ENCODE measurements around the gene MCM10. TPM values are rescaled to one million over a fixed set of nuclear protein-coding genes. Genes with fewer than 3 reads are reported as not detected.

MCM10 gene
- total RNA-seq, 1 experiment from 2014 or later = 43.1 TPM

DNA sequence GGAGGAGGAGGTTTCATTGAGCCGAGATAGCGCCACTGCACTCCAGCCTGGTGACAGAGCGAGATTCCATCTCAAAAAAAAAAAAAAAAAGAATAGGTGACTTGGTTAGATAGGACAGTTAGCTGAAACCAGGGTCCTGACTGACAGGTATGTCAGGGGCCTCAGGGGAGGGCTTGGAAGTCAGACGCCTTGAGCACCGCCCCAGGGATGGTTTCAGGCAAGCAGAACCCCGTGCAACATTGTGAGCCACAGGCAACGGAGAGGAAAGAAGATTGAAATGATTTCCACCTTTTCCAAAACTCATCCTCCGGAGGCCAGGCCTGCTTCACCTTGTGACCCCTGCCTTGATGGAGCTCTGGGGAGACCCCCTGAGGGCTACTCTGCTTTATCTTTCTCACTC, 64.2 kb downstream of the MCM10 start:
- H3K4me1 ChIP-seq (ENCODE audit: control insufficient read depth in 1 of 2, insufficient read depth in 2 of 2, low read length in 2 of 2) = no peaks in the 10 kb centered on the region
- H3K9me2 ChIP-seq (ENCODE audit: insufficient read depth) = no peaks in the 10 kb centered on the region
- DNase-seq (ENCODE audit: low read depth, low spot score) (no peak), ATAC-seq (no peak)
- TF ChIP-seq, protein P1, sequence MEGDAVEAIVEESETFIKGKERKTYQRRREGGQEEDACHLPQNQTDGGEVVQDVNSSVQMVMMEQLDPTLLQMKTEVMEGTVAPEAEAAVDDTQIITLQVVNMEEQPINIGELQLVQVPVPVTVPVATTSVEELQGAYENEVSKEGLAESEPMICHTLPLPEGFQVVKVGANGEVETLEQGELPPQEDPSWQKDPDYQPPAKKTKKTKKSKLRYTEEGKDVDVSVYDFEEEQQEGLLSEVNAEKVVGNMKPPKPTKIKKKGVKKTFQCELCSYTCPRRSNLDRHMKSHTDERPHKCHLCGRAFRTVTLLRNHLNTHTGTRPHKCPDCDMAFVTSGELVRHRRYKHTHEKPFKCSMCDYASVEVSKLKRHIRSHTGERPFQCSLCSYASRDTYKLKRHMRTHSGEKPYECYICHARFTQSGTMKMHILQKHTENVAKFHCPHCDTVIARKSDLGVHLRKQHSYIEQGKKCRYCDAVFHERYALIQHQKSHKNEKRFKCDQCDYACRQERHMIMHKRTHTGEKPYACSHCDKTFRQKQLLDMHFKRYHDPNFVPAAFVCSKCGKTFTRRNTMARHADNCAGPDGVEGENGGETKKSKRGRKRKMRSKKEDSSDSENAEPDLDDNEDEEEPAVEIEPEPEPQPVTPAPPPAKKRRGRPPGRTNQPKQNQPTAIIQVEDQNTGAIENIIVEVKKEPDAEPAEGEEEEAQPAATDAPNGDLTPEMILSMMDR (IDR thresholded peaks at IDR 0.05 in 2 of 3, conservative IDR thresholded peaks at IDR 0.05 in 1 of 3; ENCODE audit: borderline replicate concordance in 1 of 3, insufficient read depth in 1 of 3, low read depth in 2 of 3, low read length in 2 of 3) = no peak
- TF ChIP-seq ZFX (IDR thresholded peaks at IDR 0.05) (no peak), EZH2 (IDR thresholded peaks at IDR 0.05) (no peak), POLR2AphosphoS5 (IDR thresholded peaks at IDR 0.05; ENCODE audit: low read depth, low read length) (no peak), CBX3 (IDR thresholded peaks at IDR 0.05; ENCODE audit: low read depth) (no peak), ELF1 (IDR thresholded peaks at IDR 0.05; ENCODE audit: borderline replicate concordance, low read depth) (no peak), SIN3A (IDR thresholded peaks at IDR 0.05; ENCODE audit: low read depth) (no peak), SP1 (IDR thresholded peaks at IDR 0.05; ENCODE audit: low read depth) (no peak), EZH2phosphoT487 (IDR thresholded peaks at IDR 0.05; ENCODE audit: borderline replicate concordance) (no peak), YY1 (IDR thresholded peaks at IDR 0.05; ENCODE audit: extremely low read depth, insufficient replicate concordance, low read depth, low read length) (no peak), ZNF274 (IDR thresholded peaks at IDR 0.05; ENCODE audit: low read depth, low read length) (no peak), TCF7L2 (IDR thresholded peaks at IDR 0.05; ENCODE audit: borderline replicate concordance, extremely low read depth, insufficient read depth, insufficient read length) (no peak), SRF (IDR thresholded peaks at IDR 0.05; ENCODE audit: low read depth) (no peak), RAD21 (IDR thresholded peaks at IDR 0.05; ENCODE audit: low read depth) (no peak), EGR1 (IDR thresholded peaks at IDR 0.05; ENCODE audit: low read depth) (no peak), JUND (IDR thresholded peaks at IDR 0.05) (no peak)
- TF ChIP-seq, protein P2, sequence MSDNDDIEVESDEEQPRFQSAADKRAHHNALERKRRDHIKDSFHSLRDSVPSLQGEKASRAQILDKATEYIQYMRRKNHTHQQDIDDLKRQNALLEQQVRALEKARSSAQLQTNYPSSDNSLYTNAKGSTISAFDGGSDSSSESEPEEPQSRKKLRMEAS (IDR thresholded peaks at IDR 0.05) = no peak
- TF ChIP-seq, protein P3, sequence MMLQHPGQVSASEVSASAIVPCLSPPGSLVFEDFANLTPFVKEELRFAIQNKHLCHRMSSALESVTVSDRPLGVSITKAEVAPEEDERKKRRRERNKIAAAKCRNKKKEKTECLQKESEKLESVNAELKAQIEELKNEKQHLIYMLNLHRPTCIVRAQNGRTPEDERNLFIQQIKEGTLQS (IDR thresholded peaks at IDR 0.05) = no peak
- no peaks in the 10 kb centered on the region for H3K79me2 ChIP-seq (ENCODE audit: insufficient read depth, low read length)
- no peak overlapping the region for H3K4me2 ChIP-seq (ENCODE audit: low read length)
- intact Hi-C loops (cut with micrococcal nuclease) = no loop called here
- no peaks in the 10 kb centered on the region for H3K27me3 ChIP-seq (ENCODE audit: insufficient read depth, low read length)
- CTCF ChIA-PET = no interaction called here
- no peaks in the 10 kb centered on the region for H3K36me3 ChIP-seq (ENCODE audit: control insufficient read depth in 1 of 2, insufficient read depth in 2 of 2, low read length in 2 of 2)
- H3K4me3 ChIP-seq (replicated peaks in 1 of 2; ENCODE audit: low read depth in 1 of 2, low read length in 2 of 2) = no peak overlapping the region
- no peak overlapping the region for H3K9ac ChIP-seq (ENCODE audit: low read length)
- H4K20me1 ChIP-seq (ENCODE audit: insufficient read depth) = no peaks in the 10 kb centered on the region
- RAD21 ChIA-PET (ENCODE audit: low non-redundant PET in 1 of 2, low total read pairs in 2 of 2, uncharacterized antibody in 2 of 2, unreplicated experiment in 2 of 2) = no interaction called here
- H3K9me3 ChIP-seq (ENCODE audit: control insufficient read depth in 1 of 2, insufficient read depth in 1 of 2, low read depth in 1 of 2, low read length in 2 of 2) = no peaks in the 10 kb centered on the region
- no peak overlapping the region for H3K27ac ChIP-seq (ENCODE audit: low read depth, low read length)
- POLR2A ChIA-PET = no interaction called here
- H2AFZ ChIP-seq (ENCODE audit: low read depth, low read length, poor library complexity, severe bottlenecking) = no peak overlapping the region
- BruUV-seq (replicated peaks) = no TSS peak

Measured in HCT116 (cell line).